GM21619 (cell line): Measurements from ENCODE around the gene ZBTB45.
"Not testable (repeated sequence)": the region's sequence is repeated elsewhere in the genome, so short reads cannot be mapped to it uniquely, and the experiment has no call there.

Experiments
- ATAC-seq: cut with Tn5 transposase; IDR thresholded peaks from one replicate; pipeline ENCODE4 v1.9.1; 2021; ENCODE audit not compliant: unreplicated experiment

The ZBTB45 gene

DNA sequence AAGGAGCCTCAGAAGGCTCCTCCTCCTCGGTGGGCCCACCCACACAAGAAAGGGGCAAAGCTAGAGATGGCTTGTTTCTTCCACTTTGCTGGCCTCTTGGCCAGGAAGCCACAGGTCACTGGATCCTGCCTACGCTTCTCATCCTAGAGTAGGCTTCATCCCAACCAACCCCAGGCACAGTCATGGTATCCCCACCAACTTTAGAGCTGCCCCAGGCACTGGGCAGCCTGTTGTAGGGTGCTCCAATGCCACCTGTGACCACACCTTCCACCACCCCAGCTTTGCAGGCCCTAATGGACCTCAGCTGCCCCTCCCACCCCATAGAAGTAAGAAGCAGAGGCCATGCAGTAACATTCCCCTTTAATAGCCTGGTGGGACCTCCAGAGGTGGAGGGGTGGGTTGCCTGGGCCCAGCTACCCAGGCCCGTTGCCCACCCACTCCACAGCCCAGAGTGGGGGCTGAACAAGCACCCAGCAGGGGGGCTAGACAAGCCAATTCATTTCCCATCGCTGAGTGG lies 35.8 kb upstream of the ZBTB45 start:
- no peak for ATAC-seq

GRCh38 chr19:58554494-58555368 lies 35.1 kb upstream of the ZBTB45 start, which contains the start of gene CHMP2A:
CHMP2A (minus strand) TSS chr19:58555105; CDS start chr19:58554212, 893 bp downstream.
- peak; percentile 26 for ATAC-seq

- ATAC-seq = no peak
Measured at GRCh38 chr19:58553799-58554493, 34.3 kb upstream of the ZBTB45 start.

DNA sequence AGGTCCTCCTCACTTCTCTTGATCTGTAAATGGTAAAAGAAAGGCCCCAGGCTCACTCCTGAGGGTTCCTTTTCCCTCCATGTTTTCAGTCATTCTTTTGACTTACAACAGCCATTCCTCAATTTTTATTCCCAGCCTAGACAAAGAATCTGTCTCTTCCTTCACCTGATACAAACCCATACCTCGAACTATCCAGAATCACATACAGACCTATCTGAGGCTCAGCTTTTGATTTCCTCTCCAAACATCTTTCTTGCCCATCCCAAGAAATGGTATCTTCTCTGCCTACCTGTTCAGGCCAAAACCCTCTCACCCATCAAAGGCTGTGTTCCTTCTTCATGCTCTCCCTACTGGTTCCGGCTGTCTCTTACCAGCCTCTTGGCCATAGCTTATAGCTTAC lies 33.0 kb upstream of the ZBTB45 start:
- ATAC-seq = no peak

- ATAC-seq = no peak
Measured at GRCh38 chr19:58551577-58552471, 32.2 kb upstream of the ZBTB45 start.

GRCh38 chr19:58551123-58551497 lies 31.5 kb upstream of the ZBTB45 start:
- no peak for ATAC-seq

DNA sequence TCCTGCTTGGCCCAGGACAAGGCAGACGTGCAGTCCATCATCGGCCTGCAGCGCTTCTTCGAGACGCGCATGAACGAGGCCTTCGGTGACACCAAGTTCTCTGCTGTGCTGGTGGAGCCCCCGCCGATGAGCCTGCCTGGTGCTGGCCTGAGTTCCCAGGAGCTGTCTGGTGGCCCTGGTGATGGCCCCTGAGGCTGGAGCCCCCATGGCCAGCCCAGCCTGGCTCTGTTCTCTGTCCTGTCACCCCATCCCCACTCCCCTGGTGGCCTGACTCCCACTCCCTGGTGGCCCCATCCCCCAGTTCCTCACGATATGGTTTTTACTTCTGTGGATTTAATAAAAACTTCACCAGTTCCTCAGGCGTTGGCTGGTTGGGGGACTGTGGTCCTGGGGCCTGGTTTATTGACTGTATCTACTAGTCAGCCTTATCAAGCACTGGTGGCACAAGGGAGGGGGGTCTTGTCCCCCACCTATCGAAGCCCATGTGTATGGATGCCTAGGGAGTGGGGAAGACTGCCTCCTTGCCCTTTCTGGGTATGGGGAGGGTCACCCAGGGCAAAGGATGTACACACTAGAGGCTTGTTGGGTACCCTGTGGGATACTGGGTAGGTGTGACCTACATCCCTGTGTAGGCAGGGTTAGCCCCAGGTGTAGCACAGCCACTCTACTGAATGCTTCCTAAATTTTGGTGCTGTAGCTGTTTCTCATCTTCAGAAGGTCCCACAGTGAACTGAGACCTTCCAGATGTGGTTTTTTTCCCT lies 30.9 kb upstream of the ZBTB45 start:
- ATAC-seq = no peak

GRCh38 chr19:58549664-58550361 lies 30.2 kb upstream of the ZBTB45 start:
- no peak for ATAC-seq

DNA sequence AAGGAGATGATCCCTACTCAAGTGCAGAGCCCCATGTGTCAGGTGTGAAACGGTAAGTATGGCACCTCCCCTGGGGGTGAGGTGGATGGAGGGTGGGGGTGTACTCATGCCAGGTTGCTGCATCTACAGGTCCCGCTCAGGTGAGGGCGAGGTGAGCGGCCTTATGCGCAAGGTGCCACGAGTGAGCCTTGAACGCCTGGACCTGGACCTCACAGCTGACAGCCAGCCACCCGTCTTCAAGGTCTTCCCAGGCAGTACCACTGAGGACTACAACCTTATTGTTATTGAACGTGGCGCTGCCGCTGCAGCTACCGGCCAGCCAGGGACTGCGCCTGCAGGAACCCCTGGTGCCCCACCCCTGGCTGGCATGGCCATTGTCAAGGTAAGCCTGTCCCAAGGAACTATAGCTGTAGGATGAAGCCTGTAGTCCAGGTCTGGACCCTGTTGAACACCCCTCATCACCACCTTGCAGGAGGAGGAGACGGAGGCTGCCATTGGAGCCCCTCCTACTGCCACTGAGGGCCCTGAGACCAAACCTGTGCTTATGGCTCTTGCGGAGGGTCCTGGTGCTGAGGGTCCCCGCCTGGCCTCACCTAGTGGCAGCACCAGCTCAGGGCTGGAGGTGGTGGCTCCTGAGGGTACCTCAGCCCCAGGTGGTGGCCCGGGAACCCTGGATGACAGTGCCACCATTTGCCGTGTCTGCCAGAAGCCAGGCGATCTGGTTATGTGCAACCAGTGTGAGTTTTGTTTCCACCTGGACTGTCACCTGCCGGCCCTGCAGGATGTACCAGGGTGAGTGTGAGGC lies 29.5 kb upstream of the ZBTB45 start:
- ATAC-seq = no peak

GRCh38 chr19:58547323-58548312 lies 28.0 kb upstream of the ZBTB45 start:
- no peak for ATAC-seq

DNA sequence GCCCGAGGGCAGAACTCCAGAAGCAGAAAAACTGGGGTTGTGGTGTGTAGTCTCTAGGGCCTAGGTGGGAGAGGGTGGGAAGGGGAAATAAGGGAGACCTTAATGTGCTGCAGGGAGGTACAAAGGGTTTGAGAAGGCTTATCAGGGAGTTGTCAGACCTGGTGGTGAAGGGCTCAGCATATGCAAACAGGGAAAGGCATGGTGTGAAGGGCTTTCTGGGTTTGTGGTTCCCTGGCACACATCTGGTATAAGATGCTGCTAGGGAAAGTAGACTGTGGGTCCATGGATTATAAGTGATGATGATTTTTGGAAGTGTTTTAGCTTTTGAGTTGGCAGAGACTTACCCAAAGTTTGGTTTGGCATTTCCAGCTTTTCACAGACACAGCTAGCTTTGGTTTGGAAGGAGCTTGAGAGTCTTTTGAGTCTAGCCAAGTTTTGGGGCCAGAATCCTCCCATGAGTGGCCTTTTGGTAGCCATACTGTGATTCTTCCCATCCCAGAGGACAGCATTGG lies 26.5 kb upstream of the ZBTB45 start:
- ATAC-seq = no peak

DNA sequence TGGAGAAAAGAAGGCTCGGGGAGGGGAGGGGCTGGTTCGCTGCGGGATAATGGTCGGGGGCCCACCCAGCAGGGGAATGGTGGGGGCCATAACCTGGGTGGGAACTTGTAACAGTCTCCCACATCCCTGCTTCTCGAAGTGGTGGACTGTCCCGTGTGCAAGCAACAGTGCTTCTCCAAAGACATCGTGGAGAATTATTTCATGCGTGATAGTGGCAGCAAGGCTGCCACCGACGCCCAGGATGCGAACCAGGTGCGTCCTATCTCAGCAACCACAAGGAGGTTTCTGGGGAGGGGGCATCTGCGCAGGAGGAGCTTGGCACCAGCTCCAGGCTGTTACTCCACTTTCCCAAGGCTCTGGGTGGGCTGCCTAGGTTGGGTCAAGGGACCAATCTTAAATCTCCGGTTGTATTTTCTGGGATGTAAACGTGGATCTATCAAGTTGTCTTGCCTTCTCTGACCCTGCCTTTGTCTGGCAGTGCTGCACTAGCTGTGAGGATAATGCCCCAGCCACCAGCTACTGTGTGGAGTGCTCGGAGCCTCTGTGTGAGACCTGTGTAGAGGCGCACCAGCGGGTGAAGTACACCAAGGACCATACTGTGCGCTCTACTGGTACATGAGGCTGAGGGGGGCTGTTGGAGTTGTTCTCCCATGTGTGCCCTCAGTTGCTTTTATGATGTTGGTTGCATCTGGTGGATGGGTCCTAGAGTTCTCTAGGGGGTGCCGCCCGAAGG lies 25.8 kb upstream of the ZBTB45 start:
- no peak for ATAC-seq

DNA sequence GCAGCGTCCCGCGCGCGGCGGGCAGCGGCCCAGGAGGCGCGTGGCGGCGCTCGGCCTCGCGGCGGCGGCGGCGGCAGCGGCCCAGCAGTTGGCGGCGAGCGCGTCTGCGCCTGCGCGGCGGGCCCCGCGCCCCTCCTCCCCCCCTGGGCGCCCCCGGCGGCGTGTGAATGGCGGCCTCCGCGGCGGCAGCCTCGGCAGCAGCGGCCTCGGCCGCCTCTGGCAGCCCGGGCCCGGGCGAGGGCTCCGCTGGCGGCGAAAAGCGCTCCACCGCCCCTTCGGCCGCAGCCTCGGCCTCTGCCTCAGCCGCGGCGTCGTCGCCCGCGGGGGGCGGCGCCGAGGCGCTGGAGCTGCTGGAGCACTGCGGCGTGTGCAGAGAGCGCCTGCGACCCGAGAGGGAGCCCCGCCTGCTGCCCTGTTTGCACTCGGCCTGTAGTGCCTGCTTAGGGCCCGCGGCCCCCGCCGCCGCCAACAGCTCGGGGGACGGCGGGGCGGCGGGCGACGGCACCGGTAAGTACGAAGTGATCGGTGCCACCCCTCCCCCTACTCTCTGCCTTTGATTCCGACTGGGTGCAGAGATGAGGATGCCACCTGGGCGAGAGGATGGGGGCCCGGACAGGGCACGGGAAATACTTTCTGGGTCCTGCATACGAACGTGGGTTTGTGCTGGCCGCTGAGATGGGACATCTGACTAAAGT lies 25.1 kb upstream of the ZBTB45 start:
- peak; percentile 34 for ATAC-seq

DNA sequence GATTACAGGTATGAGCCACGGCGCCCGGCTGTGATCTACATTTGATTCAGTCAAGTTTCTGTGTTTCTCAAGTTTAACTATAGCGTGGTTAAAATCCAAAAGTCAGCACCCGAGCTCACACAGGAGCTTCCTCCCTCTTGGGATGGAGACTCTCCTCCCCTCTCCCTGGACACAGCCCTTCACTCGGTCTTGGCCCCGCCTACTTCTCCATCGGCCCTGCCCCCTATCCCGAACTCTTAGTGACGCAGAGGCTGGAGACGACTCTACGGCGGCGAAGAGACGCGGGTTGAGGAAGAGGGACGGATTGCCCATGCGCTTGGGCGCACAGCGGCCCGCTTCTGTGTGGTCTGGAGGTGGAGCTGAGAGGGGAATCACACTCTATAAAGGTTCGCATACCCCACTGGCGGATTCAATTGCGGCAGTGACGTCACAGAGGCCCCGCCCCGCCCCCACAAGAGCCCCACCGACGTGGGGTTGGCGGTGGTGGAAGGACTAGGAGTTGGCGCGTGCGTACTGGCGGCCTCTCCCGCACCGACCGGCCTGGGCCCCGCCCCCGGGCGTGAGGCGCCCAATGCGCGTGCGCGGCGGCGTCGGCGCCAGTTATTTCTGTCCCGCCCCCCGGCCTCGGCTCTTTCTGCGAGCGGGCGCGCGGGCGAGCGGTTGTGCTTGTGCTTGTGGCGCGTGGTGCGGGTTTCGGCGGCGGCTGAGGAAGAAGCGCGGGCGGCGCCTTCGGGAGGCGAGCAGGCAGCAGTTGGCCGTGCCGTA lies 24.4 kb upstream of the ZBTB45 start, which contains the start of gene TRIM28:
Gene TRIM28 (plus strand): TSS at position 239 of the 765 bp plus-strand sequence. CDS start 694 bp downstream, outside the sequence.
- peak; percentile 75 for ATAC-seq

- not testable (repeated sequence) for ATAC-seq
Measured at GRCh38 chr19:58542641-58543372, 23.2 kb upstream of the ZBTB45 start.
